Measurements from ENCODE around the gene R3HCC1L. TPM values are rescaled to one million over a fixed set of nuclear protein-coding genes. Genes with fewer than 3 reads are reported as not detected.
"Not testable (repeated sequence)": the region's sequence is repeated elsewhere in the genome, so short reads cannot be mapped to it uniquely, and the experiment has no call there.

The R3HCC1L gene
- polyA plus RNA-seq, 10 donors, result 9.4 to 13.9 (median 12.1) TPM

- peak; percentile 74 to 88 (median 86) for DNase-seq
These were observed 37.6 kb downstream of the R3HCC1L start for GRCh38 chr10:98172073-98172472.

GRCh38 chr10:98172495-98172894 lies 38.0 kb downstream of the R3HCC1L start:
- peak in 1 of 3 donors; percentile 29 for DNase-seq

- DNase-seq, result no peak
These were observed 38.8 kb downstream of the R3HCC1L start for GRCh38 chr10:98173260-98173659.

DNA sequence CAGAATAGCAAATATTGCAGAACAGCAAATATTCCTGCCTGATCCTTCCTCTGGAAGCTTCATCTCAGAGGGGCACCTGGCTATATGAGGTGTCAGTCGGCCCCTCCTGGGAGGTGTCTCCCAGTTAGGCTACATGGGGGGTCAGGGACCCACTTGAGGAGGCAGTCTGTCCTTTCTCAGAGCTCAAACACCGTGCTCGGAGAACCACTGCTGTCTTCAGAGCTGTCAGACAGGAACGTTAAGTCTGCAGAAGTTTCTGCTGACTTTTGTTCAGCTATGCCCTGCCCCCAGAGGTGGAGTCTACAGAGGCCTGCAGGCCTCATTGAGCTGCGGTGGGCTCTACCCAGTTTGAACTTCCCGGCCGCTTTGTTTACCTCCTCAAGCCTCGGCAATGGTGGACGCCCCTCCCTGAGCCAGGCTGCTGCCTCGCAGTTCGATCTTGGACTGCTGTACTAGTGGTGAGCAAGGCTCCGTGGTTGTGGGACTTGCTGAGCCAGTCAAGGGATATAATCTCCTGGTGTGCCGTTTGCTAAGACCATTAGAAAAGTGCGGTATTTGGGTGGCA lies 48.0 kb downstream of the R3HCC1L start:
- not testable (repeated sequence) for DNase-seq

DNA sequence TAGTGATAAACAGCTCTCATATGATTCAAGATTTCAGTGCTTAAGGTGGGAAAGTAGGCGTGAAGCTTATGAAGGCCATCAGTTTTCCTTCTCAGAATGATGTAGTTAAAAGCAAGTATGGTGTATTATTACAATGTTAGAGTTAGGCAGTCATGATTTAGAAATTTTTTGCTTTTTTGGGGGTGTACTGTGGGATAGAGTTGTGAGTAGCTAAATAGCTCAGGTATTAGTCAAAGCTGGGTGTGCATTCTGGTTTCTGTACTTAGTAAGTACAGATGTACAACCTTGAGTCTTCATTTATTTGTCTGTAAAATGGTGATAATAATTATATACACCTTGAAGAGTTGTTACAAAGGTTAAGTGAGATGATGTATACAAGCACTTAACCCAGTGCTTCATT lies 52.2 kb downstream of the R3HCC1L start:
- DNase-seq, result no peak

DNA sequence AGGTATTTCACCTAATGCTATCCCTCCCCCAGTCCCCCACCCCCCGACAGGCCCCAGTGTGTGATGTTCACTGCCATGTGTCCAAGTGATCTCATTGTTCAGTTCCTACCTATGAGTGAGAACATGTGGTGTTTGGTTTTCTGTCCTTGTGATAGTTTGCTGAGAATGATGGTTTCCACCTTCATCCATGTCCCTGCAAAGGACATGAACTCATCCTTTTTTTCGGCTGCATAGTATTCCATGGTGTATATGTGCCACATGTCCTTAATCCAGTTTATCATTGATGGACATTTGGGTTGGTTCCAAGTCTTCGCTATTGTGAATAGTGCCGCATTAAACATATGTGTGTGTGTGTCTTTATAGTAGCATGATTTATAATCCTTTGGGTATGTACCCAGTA lies 56.3 kb downstream of the R3HCC1L start:
- not testable (repeated sequence) for DNase-seq

- DNase-seq, result no peak
These were observed 58.6 kb downstream of the R3HCC1L start for GRCh38 chr10:98193037-98193436.

DNA sequence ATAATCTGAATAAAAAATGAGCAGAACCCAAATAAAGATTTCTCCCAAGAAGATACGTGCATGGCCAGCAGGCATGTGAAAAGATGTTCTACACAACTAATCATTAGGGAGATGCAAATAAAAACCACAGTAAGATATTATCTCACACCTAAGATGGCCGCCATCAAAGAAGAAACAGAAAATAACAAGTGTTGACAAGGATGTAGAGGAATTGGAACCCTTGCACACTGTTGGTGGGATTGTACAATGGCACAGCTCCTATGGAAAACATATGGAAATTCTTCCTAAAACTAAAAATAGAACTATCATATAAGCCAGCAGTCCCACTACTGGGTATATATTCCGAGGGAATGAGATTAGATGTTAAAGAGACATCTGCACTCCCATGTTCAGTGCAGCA lies 60.2 kb downstream of the R3HCC1L start:
- no peak for DNase-seq

DNA sequence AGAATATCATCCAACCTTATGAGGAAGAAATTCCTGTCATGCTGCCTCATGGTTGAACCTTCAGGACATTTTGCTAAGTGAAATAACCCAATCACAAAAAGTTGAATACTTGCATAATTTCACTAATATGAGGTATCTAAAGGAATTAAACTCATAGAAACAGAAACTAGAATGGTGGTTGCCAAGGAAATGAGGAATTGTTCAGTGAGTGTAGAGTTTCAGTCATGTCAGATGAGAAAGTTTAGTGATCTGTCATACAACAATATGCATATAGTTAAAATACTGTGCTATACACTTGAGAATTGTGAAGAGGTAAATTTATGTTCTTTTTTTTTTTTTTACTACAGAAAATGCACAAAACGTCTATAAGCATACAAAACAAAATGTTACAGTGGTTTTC lies 60.7 kb downstream of the R3HCC1L start:
- DNase-seq, result no peak

GRCh38 chr10:98196985-98197384 lies 62.5 kb downstream of the R3HCC1L start:
- DNase-seq, result no peak

DNA sequence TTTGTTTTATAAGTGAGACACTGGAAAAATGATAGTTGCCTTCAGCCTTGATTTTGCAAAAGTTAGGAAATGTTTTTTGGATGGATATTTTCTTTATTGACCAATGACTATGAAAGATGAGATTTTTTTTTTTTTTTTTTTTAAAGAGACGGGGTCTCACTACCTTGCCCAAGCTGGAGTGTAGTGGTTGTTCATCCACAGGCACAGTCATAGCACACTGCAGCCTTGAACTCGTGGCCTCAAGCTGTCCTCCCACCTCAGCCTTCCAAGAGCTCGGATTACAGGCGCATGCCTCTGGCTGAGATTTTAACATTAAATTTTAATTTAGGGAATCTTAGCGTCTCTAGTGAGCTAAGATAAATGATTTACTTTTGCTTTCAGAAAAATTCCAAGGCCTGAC lies 67.3 kb downstream of the R3HCC1L start:
- no peak for DNase-seq

- no peak for DNase-seq
These were observed 67.9 kb downstream of the R3HCC1L start for GRCh38 chr10:98202378-98202777.

DNA sequence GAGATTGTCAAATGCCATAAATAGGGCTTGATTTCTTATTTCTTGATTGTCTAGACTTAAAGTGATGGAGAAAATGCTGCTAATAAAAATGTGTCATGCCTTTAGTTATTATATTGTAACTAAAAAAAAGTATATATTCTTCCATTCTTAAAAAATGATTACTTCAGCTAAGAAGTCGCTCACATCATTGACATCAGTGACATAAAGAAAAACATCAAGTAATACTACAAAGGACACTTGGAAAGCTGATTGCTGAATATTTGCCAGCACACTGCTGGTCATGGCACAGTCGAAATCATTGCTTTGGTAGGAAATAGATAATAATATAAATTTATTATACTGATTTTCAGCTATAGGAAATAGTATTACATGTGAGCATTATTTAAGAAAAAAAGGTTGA lies 70.9 kb downstream of the R3HCC1L start:
- DNase-seq, result no peak

GRCh38 chr10:98208925-98209324 lies 74.5 kb downstream of the R3HCC1L start:
- DNase-seq, result no peak

DNA sequence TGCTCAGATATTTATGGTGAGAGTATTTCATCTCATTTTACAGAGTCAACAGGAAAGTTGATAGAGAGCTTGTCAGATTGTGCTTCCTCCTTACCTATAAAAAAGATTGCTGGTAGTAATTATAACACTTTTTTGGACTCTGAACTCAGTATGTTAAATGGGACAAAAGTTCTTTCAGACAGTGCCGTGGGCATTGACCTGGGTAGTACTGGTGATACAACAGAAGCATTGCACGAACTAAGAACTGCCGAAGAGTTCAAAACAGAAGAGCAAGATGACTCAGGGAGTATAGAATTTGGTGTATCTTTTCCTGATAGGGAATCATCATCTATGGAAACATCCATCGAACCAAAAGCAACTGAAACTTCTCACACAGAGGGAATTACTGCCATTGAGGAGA lies 75.0 kb downstream of the R3HCC1L start:
- DNase-seq, result no peak

DNA sequence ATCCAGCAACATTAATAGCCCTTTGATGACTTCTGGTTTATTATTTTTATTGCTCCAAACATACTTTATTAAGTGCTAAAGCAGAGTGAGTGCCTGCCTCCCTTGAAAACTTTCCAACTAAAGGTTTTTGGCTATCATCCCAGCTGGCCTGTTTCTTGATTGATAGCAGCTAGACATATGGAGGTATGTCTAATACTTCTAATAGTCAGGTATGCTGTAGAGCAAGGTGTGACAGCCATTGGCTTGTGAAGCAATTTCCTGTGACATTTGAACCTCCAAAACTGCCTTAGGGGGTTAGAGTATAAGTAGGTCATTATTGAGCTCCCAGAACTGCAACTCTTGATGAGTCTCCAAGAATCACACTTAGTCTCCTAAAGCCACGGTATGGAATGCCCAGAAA lies 77.7 kb downstream of the R3HCC1L start:
- no peak for DNase-seq

- no peak for DNase-seq
These were observed 79.3 kb downstream of the R3HCC1L start for GRCh38 chr10:98213740-98214139.

DNA sequence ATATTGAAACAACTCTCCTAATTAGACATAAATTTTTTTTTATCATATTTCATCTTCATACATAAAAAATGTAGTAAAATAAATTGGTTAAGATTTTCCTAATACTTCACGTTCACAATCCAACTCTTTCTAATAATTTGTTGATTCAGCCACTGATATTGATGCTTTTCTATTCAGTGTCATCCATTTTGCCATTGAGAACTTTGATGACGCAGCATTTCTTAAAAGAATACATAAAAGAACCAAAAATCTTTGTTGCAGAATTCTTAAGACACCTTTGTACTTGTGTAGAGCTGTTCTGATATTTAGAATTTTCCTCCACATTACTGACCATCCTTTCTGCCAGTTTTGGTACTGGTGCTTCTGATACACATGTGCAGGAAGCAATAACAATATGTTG lies 80.9 kb downstream of the R3HCC1L start:
- no peak for DNase-seq

DNA sequence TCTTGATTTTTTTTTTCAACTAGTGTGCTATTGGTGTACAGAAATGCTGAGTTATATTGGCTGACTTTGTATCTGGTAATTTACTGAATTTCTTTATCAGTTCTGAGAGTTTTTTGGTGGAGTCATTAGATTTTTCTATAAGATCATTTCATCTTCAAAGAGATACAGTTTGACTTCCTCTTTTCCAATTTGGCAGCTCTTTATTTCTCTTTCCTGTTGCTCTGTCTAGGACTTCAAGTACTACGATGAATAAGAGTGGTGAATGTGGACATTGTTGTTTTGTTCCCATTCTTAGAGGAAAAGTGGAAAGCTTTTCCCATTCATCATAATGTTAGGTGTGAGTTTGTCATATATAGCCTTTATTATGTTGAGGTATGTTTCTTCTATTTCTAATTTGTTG lies 83.3 kb downstream of the R3HCC1L start:
- no peak for DNase-seq

- no peak for DNase-seq
These were observed 89.4 kb downstream of the R3HCC1L start for GRCh38 chr10:98223874-98224273.

- DNase-seq, result peak in 1 of 3 donors; percentile 19
These were observed 90.1 kb downstream of the R3HCC1L start for GRCh38 chr10:98224509-98224908.

GRCh38 chr10:98224996-98225395 lies 90.5 kb downstream of the R3HCC1L start:
- DNase-seq, result no peak

- no peak for DNase-seq
These were observed 92.2 kb downstream of the R3HCC1L start for GRCh38 chr10:98226508-98227144.

- not testable (repeated sequence) for DNase-seq
These were observed 93.3 kb downstream of the R3HCC1L start for GRCh38 chr10:98227713-98228112.
